Endothelial cell of umbilical vein (primary cell): Measurements from ENCODE around the gene FOXJ2. TPM values are rescaled to one million over a fixed set of nuclear protein-coding genes. Genes with fewer than 3 reads are reported as not detected.

ENCODE experiments used
- BruUV-seq: library from RNA; stranded (reverse); fragments of 400-500 nt; replicated peaks from 2 replicates; lab custom pipeline; 2021; lab: Mats Ljungman, UMichigan
- CTCF ChIA-PET: fragments of 300-600, 350-600 bp; sonication (Branson Sonifier 250); formaldehyde crosslinking; loops from one replicate; lab custom pipeline; 2021; ENCODE audit warnings: antibody characterized with exemption, inconsistent platforms; lab: Charles Lee
- POLR2A ChIA-PET: fragments of 300-600, 350-600 bp; sonication (Branson Sonifier 250); formaldehyde crosslinking; loops from one replicate; lab custom pipeline; 2021; ENCODE audit warnings: antibody characterized with exemption, inconsistent platforms; lab: Charles Lee
- DNase-seq: peaks from one replicate; pipeline ENCODE4 v3.0.0-alpha.2; 2011; ENCODE audit warnings: low read depth, low spot score
- FAIRE-seq: peaks from 2 replicates; lab custom pipeline; 2011; peaks lifted over from hg19 to GRCh38; lab: Jason Lieb, UNC
- H2AFZ ChIP-seq: 2 replicates; pipeline ENCODE4 v1.6.0; 2012; ENCODE audit warnings: low read depth, low read length, control low read depth, inconsistent platforms
- H3K27ac ChIP-seq: 2 replicates; pipeline ENCODE4 v1.5.1; 2011; ENCODE audit warnings: low read depth, mild to moderate bottlenecking, control low read depth, low read length, moderate library complexity; ENCODE audit not compliant: insufficient read depth
- H3K27me3 ChIP-seq, 2 experiments: 2 replicates each; pipeline versions ENCODE4 v1.6.0 to v1.6.1; 2011; ENCODE audit warnings: low read length in 2 of 2, mixed read lengths in 1 of 2; ENCODE audit not compliant: control insufficient read depth in 2 of 2, insufficient read depth in 2 of 2
- H3K36me3 ChIP-seq, 2 experiments: 2 replicates in 1 of 2; 3 replicates in 1 of 2; pipeline ENCODE4 v1.5.1; 2011; ENCODE audit warnings: low read length in 2 of 2, mild to moderate bottlenecking in 1 of 2, moderate library complexity in 1 of 2; ENCODE audit not compliant: control insufficient read depth in 2 of 2, insufficient read depth in 2 of 2; ENCODE audit errors: extremely low read depth in 1 of 2
- H3K4me1 ChIP-seq: 3 replicates; pipeline ENCODE4 v1.5.1; 2011; ENCODE audit warnings: mild to moderate bottlenecking, low read length; ENCODE audit not compliant: control insufficient read depth, insufficient read depth; ENCODE audit errors: extremely low read depth
- H3K4me2 ChIP-seq: 2 replicates; pipeline ENCODE4 v1.6.1; 2011; ENCODE audit warnings: low read length, control low read depth, mixed read lengths; ENCODE audit not compliant: insufficient read depth
- H3K4me3 ChIP-seq, 3 experiments: fragments of 200-600 bp in 1 of 3; sonication (generic), shearing (Covaris generic) in 1 of 3; replicated peaks in 1 of 3; 2 replicates each; pipeline ENCODE4 v1.5.1; 2011 to 2016; ENCODE audit warnings: control low read depth in 3 of 3, low read length in 3 of 3, mild to moderate bottlenecking in 2 of 3, inconsistent platforms in 1 of 3, low read depth in 1 of 3, moderate library complexity in 1 of 3; ENCODE audit not compliant: insufficient read depth in 1 of 3
- H3K79me2 ChIP-seq: 2 replicates; pipeline ENCODE4 v1.6.0; 2012; ENCODE audit warnings: low read length, inconsistent platforms; ENCODE audit not compliant: control insufficient read depth, insufficient read depth
- H3K9ac ChIP-seq: replicated peaks from 2 replicates; pipeline ENCODE3; 2011; ENCODE audit warnings: low read length, control low read depth; ENCODE audit not compliant: insufficient read depth; ENCODE audit errors: extremely low read depth
- H3K9me1 ChIP-seq: replicated peaks from 3 replicates; pipeline ENCODE4 v1.6.0; 2011; ENCODE audit warnings: mild to moderate bottlenecking, low read length; ENCODE audit not compliant: control insufficient read depth, insufficient read depth; ENCODE audit errors: extremely low read depth
- H3K9me3 ChIP-seq: replicated peaks from 2 replicates; pipeline ENCODE4 v1.5.1; 2012; ENCODE audit warnings: low read length, inconsistent platforms; ENCODE audit not compliant: control insufficient read depth, insufficient read depth
- H4K20me1 ChIP-seq: replicated peaks from 2 replicates; pipeline ENCODE3; 2011; ENCODE audit warnings: mild to moderate bottlenecking, low read length; ENCODE audit not compliant: control insufficient read depth, insufficient read depth; ENCODE audit errors: extremely low read depth
- EZH2 ChIP-seq: IDR thresholded peaks from 2 replicates; pipeline ENCODE4 v1.6.1; 2012; ENCODE audit warnings: borderline replicate concordance, low read depth, mild to moderate bottlenecking, moderate library complexity, low read length, inconsistent platforms; ENCODE audit not compliant: severe bottlenecking
- FOS ChIP-seq: IDR thresholded peaks from 2 replicates; pipeline ENCODE4 v1.6.1; 2011; ENCODE audit warnings: mild to moderate bottlenecking, low read length, moderate library complexity, borderline replicate concordance; ENCODE audit not compliant: insufficient read depth
- GATA2 ChIP-seq: IDR thresholded peaks from 2 replicates; pipeline ENCODE4 v1.7.0; 2011; ENCODE audit warnings: low read depth, mild to moderate bottlenecking, moderate library complexity, mixed read lengths, low read length; ENCODE audit not compliant: insufficient read length, insufficient read depth
- JUN ChIP-seq: IDR thresholded peaks from 2 replicates; pipeline ENCODE4 v1.6.1; 2011; ENCODE audit warnings: borderline replicate concordance, low read depth; ENCODE audit not compliant: insufficient read length, insufficient read depth
- MYC ChIP-seq: IDR thresholded peaks from one replicate; pipeline ENCODE4 v1.6.1; 2011; ENCODE audit warnings: mild to moderate bottlenecking, low read depth, low read length
- POLR2A ChIP-seq: IDR thresholded peaks from 2 replicates; pipeline ENCODE4 v1.6.1; 2012; ENCODE audit warnings: low read depth, mild to moderate bottlenecking, control low read depth, low read length
- POLR2AphosphoS5 ChIP-seq: IDR thresholded peaks from 2 replicates; pipeline ENCODE4 v1.6.1; 2012; ENCODE audit warnings: low read depth, mild to moderate bottlenecking, control low read depth, low read length, moderate library complexity; ENCODE audit not compliant: insufficient read depth
- dilution Hi-C: fragments of 300-500 bp; cut with MboI; formaldehyde crosslinking; loops from one replicate; pipeline ENCODE4 v1.15.0; 2019; ENCODE audit warnings: low sequenced_read_pairs; ENCODE audit not compliant: extremely low pct_ligation_motif_present
- intact Hi-C: fragments of 100-400 bp; cut with micrococcal nuclease; formaldehyde crosslinking; loops from one replicate; pipeline ENCODE4 v1.10.0; 2022
- polyA plus RNA-seq, 4 experiments: library from polyadenylated mRNA; depleted of rRNA in 3 of 4; stranded (reverse) in 3 of 4; unstranded in 1 of 4; fragments of >200 nt; gene quantifications; 2 replicates each; pipeline versions ENCODE4 v1.2.1 to v1.2.3, GENCODE V29; 2011 to 2012; ENCODE audit warnings: missing spikeins in 1 of 4
- total RNA-seq: library from RNA; stranded (reverse); gene quantifications from 2 replicates; pipeline ENCODE4 v1.2.3, GENCODE V29; 2021
- TF ChIP-seq, protein P1 (sequence below), 2 donors: IDR thresholded peaks; 1 replicate in 1 of 2; 2 replicates in 1 of 2; pipeline ENCODE4 v1.5.1; 2011; ENCODE audit warnings: low read length in 2 of 2, mild to moderate bottlenecking in 2 of 2, moderate library complexity in 2 of 2, control low read depth in 1 of 2, inconsistent platforms in 1 of 2, low read depth in 1 of 2; ENCODE audit not compliant: insufficient read depth in 1 of 2; ENCODE audit errors: extremely low read depth in 1 of 2
- TF ChIP-seq, protein P2 (sequence below): IDR thresholded peaks from 2 replicates; pipeline ENCODE4 v1.6.1; 2011; ENCODE audit not compliant: insufficient read depth, insufficient read length

Gene FOXJ2
- total and polyA plus RNA-seq, 2 donors (not counting 3 experiments of a cell fraction or from before 2014, with no cell fraction given) = 6.2 to 13.9 TPM

DNA sequence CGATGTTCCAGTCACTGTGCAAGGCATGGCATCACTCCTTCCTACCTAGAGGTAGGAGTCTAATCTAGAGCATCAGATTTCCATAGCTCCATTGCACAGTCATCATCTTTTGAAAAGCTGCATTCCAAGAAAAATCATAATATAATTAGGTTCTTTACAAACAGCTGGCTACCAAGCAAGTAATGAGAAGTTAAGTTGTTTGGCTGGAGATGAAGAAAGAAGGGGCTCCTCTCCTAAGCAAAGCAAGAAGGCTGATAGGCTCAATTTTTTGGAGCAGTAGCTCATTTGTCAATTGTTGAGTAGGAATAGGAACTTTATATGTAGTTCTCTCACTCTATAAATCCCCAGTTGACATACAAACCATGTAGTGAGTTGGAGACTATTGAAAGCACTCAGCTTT lies 8.3 kb downstream of the FOXJ2 start:
- TF ChIP-seq EZH2 = no peak
- TF ChIP-seq POLR2AphosphoS5 = no peak
- TF ChIP-seq FOS = no peak
- TF ChIP-seq, protein P1, sequence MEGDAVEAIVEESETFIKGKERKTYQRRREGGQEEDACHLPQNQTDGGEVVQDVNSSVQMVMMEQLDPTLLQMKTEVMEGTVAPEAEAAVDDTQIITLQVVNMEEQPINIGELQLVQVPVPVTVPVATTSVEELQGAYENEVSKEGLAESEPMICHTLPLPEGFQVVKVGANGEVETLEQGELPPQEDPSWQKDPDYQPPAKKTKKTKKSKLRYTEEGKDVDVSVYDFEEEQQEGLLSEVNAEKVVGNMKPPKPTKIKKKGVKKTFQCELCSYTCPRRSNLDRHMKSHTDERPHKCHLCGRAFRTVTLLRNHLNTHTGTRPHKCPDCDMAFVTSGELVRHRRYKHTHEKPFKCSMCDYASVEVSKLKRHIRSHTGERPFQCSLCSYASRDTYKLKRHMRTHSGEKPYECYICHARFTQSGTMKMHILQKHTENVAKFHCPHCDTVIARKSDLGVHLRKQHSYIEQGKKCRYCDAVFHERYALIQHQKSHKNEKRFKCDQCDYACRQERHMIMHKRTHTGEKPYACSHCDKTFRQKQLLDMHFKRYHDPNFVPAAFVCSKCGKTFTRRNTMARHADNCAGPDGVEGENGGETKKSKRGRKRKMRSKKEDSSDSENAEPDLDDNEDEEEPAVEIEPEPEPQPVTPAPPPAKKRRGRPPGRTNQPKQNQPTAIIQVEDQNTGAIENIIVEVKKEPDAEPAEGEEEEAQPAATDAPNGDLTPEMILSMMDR (IDR thresholded peaks at IDR 0.05; ENCODE audit: extremely low read depth in 1 of 2, insufficient read depth in 1 of 2, low read depth in 1 of 2, low read length in 2 of 2) = no peak
- TF ChIP-seq MYC = no peak
- TF ChIP-seq JUN = no peak
- no peak for TF ChIP-seq GATA2
- TF ChIP-seq POLR2A = no peak
- TF ChIP-seq, protein P2, sequence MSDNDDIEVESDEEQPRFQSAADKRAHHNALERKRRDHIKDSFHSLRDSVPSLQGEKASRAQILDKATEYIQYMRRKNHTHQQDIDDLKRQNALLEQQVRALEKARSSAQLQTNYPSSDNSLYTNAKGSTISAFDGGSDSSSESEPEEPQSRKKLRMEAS = no peak
- dilution Hi-C loops = no loop called here
- ChIA-PET POLR2A (no interaction called here), CTCF (interaction anchor here (1.0 to 1.2 kb wide), 2 partner anchors 13 to 37 kb away, joined by 4 to 6 read pairs; no protein-coding TSS in a partner anchor)
- Histone ChIP-seq H3K9me1 (no peaks in the 10 kb centered on the region), H3K9ac (no peak overlapping the region), H3K9me3 (no peaks in the 10 kb centered on the region), H3K79me2 (peaks cover 2% of the 10 kb centered on the region), H3K27me3 (no peaks in the 10 kb centered on the region), H4K20me1 (no peaks in the 10 kb centered on the region), H3K36me3 (peaks cover 3 to 8% of the 10 kb centered on the region in 2 experiments), H2AFZ (no peak overlapping the region), H3K4me1 (peaks cover 12% of the 10 kb centered on the region), H3K27ac (no peak overlapping the region), H3K4me3 (no peak overlapping the region), H3K4me2 (no peak overlapping the region)
- DNase-seq (no peak), FAIRE-seq (no peak)
- intact Hi-C loops = no loop called here
- BruUV-seq = no TSS peak
